ENCODE results near the gene TEX29.
A peak's percentile ranks its signal among the peaks of the same experiment; 100 is the strongest.

Gene TEX29

DNA sequence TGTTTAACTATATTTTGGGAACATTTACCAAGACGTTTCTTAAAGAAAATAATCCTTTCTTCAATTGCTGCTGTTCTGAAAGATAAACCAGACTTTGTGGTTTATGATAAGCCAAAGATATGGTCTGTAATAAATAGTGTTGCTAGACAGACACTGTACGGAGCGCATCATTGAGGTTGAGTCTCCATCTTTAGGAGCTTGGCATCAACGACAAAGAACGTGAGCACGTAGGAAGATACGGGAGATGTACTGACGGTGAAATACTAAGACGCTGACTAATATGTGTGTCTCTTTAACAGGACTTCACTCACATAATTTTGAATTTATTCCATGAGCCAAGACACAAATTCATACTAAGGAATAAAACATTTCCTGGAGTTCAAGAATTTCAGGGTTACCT is 16.2 kb downstream of the TEX29 start:
- no peak for DNase-seq

DNA sequence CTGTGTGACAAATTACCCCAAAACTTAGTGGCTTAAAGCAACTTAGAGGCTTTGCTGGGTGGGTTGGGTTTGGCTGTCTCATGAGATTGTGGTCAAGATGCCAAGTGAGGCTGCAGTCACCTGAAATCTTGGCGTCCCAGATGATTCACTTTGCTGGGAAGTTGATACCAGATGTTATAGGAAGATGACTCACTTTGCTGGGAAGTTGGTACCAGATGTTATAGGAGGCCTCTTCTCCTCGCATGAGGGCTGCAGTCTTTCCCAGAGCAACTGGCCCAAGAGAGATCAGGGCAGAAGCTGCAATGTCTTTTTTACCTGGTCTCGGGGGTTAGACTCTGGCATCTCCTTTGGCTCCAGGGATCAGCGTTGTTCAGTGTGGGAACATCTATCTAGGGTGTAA is 16.8 kb downstream of the TEX29 start:
- no peak for DNase-seq
- intact Hi-C loops (cut with DNase I), result no loop called here

More for the DNA sequence above, 16.2 kb downstream of the TEX29 start:
- intact Hi-C loops (cut with DNase I), result no loop called here

DNA sequence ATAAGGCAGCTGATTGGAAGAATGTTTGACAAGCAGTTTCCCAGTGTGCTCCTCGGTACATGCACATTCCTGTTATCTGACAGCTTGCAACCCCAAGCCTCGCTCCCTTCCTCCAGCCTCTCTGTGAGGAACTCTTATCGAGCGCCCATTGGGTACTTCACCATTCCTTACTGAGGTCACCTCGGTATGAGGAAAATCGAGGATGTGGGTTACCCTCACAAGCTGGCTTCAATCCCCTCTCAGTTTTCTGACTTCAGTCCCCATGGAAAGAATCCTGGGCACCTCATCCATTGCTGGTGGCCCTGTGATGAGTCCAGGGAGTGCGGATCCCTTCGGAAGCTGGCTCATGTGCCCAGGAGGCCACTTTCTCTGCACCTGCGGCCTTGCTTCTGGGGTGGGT is 17.3 kb downstream of the TEX29 start:
- DNase-seq, result peak in 1 of 10 donors; percentile 20
- intact Hi-C loops (cut with DNase I), result no loop called here

- peak in 1 of 10 donors; percentile 68 for DNase-seq
Measured at GRCh38 chr13:111338841-111339240, 18.4 kb downstream of the TEX29 start.

DNA sequence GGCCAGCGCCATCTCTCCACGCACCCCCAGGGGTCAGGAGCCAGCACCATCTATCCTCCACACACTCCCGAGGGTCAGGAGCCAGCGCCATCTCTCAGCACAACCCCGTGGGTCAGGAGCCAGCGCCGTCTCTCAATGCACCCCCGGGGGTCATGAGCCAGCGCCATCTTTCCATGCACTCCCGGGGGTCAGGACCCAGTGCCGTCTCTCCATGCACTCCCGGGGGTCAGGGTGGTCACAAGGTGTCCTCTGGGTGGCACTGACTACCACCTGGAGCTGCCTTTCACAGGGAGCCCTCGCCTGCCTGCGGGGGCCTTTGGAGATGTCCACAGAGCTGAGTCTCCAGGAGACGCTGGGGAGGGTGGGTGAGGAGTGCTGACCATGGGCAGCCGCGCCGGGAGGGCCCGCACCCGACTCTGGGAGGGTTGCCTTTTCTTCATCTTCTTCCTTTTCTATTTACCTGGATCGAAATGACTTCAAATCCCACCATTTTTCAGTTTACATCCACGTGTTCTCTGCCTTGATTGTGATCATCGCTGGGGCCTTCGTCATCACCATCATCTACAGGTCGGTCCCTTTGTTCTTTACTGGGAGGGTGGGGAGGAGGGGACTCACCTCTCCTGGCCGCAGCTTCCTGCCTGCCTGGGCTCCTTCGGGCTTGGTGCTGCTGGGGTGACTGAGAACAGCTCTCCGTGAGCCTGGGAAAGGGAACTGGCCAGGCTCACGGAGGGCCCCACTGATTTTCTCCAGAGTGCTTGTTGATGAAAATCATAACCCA is 19.1 kb downstream of the TEX29 start:
- intact Hi-C loops (cut with DNase I), result no loop called here

More at GRCh38 chr13:111338841-111339240, 18.4 kb downstream of the TEX29 start:
- intact Hi-C loops (cut with DNase I), result no loop called here

GRCh38 chr13:111341886-111342285 is 21.4 kb downstream of the TEX29 start:
- DNase-seq, result peak in 1 of 10 donors; percentile 31
- intact Hi-C loops (cut with DNase I), result no loop called here

More for the DNA sequence above, 19.1 kb downstream of the TEX29 start:
- peak in 1 of 10 donors; percentile 70 for DNase-seq

DNA sequence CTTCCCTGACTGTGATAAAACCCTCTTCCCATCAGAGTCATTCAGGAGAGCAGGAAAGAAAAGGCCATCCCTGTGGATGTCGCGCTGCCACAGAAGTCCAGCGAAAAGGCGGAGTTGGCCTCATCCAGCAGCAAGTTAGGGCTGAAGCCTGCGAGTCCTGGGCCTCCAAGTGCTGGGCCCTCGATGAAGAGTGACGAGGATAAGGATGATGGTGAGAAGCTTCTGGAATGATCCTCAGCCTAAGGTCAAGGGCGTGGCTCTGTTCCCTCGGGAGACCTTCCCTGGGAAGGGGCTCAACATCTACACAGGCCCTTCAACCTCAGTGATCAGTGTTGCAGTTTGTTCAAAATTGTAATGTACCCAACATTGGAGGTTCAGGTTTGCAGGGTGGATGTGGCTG is 22.3 kb downstream of the TEX29 start:
- peak in 1 of 10 donors; percentile 33 for DNase-seq
- intact Hi-C loops (cut with DNase I), result no loop called here

- intact Hi-C loops (cut with DNase I), result no loop called here
- DNase-seq, result peak in 1 of 10 donors; percentile 62
Measured at GRCh38 chr13:111343186-111343805, 22.9 kb downstream of the TEX29 start.

DNA sequence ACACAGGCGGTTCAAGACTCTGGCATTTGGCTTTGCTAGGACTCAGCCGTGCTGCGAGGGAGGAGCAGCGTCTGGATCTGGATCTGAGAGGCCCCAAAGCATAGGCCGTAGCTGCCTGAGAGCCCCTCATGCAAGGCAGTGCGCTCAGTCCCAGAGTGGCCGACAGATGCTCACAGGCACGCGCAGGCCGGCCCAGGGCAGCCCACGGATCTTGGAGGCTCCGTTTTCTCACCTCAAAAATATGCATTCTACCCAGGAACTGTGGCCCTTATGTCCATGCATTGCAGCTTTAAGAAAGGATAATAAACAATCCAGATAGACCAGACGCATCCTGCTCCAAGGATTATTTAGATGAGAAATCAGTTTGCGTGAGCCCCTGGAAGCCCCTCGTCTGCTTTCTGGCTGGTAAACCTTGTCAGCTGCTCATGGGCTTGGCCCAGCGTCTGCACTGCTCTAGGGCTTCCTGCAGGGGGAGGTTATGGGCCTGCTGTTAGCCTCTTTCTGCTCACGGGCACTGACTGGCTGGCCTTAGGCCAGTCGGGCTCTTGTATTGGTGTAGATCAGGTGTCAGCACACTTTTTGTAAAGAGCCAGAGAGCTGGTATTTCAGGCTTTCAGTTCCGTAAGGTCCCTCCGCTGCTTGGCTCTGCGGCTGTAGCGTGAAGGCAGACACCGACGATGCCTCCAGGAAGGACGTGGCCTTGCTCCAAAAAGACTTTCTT is 24.2 kb downstream of the TEX29 start:
- DNase-seq, result peak in 2 of 10 donors; percentile 64 to 78
- intact Hi-C loops (cut with DNase I), result no loop called here

DNA sequence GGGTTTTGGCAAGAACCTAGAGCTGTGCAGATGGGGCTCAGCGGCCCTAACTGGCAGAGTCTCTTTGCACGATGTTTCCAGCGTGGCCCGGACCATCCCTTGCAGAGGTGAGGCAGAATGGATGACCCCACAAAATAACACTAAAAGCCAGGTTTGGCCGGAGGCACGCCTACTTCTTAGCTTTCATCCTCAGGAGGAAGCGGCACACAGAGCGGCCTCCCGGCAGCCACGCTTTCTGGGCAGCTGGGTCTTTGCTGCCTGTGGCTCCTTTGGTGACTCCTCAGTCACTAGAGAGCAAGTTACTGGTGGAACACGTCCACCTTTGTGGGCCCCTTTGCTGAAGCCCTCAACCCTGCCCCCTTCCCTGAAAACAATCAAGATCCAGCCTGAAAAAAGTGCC is 25.2 kb downstream of the TEX29 start:
- DNase-seq, result peak in 1 of 10 donors; percentile 35
- intact Hi-C loops (cut with DNase I), result no loop called here

GRCh38 chr13:111346101-111346680 is 25.7 kb downstream of the TEX29 start:
- peak in 2 of 10 donors; percentile 78 to 82 for DNase-seq
- intact Hi-C loops (cut with DNase I), result no loop called here

GRCh38 chr13:111347438-111347837 is 27.0 kb downstream of the TEX29 start:
- intact Hi-C loops (cut with DNase I), result no loop called here
- DNase-seq, result peak in 1 of 10 donors; percentile 49

DNA sequence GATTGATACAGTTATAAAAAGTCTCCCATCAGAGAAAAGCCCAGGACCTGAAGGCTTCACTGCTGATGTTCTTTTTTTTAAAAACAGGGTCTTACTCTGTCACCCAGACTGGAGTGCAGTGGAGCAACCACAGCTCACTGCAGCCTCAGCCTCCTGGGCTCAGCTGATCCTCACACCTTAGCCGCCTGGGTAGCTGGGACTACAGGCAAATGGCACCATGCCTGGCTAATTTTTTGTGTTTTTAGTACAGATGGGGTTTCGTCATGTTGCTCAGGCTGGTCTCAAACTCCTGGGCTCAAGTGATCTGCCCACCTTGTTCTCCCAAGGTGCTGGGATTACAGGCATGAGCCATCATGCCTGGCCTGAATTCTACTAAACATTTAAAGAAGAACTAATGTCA is 33.1 kb downstream of the TEX29 start:
- intact Hi-C loops (cut with DNase I), result no loop called here

GRCh38 chr13:111354789-111355188 is 34.3 kb downstream of the TEX29 start:
- intact Hi-C loops (cut with DNase I), result no loop called here
- DNase-seq, result peak in 1 of 10 donors; percentile 22

More for the DNA sequence above, 33.1 kb downstream of the TEX29 start:
- no peak for DNase-seq

GRCh38 chr13:111356795-111357194 is 36.4 kb downstream of the TEX29 start:
- no peak for DNase-seq
- intact Hi-C loops (cut with DNase I), result no loop called here

- no peak for DNase-seq
- intact Hi-C loops (cut with DNase I), result no loop called here
Measured at GRCh38 chr13:111359237-111359915, 38.9 kb downstream of the TEX29 start.

- DNase-seq, result no peak
- intact Hi-C loops (cut with DNase I), result no loop called here
Measured at GRCh38 chr13:111359930-111360329, 39.5 kb downstream of the TEX29 start.

GRCh38 chr13:111360452-111360851 is 40.0 kb downstream of the TEX29 start:
- intact Hi-C loops (cut with DNase I), result no loop called here
- no peak for DNase-seq

GRCh38 chr13:111361046-111361872 is 40.8 kb downstream of the TEX29 start:
- peak in 1 of 10 donors; percentile 32 for DNase-seq
- intact Hi-C loops (cut with DNase I), result no loop called here

Data from posterior cingulate gyrus (tissue), 11 donors.